ENCODE measurements around the gene ATM.

Gene ATM

GRCh38 chr11:108206969-108207682, 15.7 kb upstream of the ATM start:
- POLR2A ChIA-PET = interaction anchor here (0.8 kb wide), 1 partner anchor 16 kb away, joined by 3 read pairs; the partner anchor contains the start of genes ATM and NPAT
- CTCF ChIA-PET = no interaction called here
- no peaks in the 10 kb centered on the region for H3K4me1 ChIP-seq (ENCODE audit: control insufficient read depth, insufficient read depth, low read length)
- H3K9me3 ChIP-seq (ENCODE audit: control insufficient read depth, insufficient read depth, low read depth, low read length) = no peaks in the 10 kb centered on the region
- H3K4me3 ChIP-seq (ENCODE audit: low read depth, low read length) = no peak overlapping the region
- H3K36me3 ChIP-seq (ENCODE audit: control insufficient read depth in 2 of 2, insufficient read depth in 1 of 2, low read length in 2 of 2) = peaks cover 8 to 83% of the 10 kb centered on the region in 2 experiments; a peak in 2 of 3 replicates
- TF ChIP-seq ZNF837 (tag by site-specific recombination; IDR thresholded peaks at IDR 0.05) (no peak), SETDB1 (IDR thresholded peaks at IDR 0.05; ENCODE audit: insufficient read length, low read length) (peak; percentile 69), TRIM28 (IDR thresholded peaks at IDR 0.05; ENCODE audit: borderline replicate concordance, low read length) (peak; percentile 40; the same call in 1 of the 2 replicates)
- H3K27ac ChIP-seq (ENCODE audit: extremely low read depth, low read depth, low read length) = no peak overlapping the region

- no peaks in the 10 kb centered on the region for H3K4me1 ChIP-seq (ENCODE audit: control insufficient read depth, insufficient read depth, low read length)
- ChIA-PET CTCF (no interaction called here), POLR2A (no interaction called here)
- no peak for TF ChIP-seq ZNF391 (tag by site-specific recombination; IDR thresholded peaks at IDR 0.05; ENCODE audit: borderline replicate concordance, low read depth)
- no peak for TF ChIP-seq ZNF18 (tag by site-specific recombination; IDR thresholded peaks at IDR 0.05)
- no peak for TF ChIP-seq ZNF501 (tag by site-specific recombination; IDR thresholded peaks at IDR 0.05)
- TF ChIP-seq ZNF677 (tag by site-specific recombination; IDR thresholded peaks at IDR 0.05) = no peak
- no peak for TF ChIP-seq ZBTB10 (tag by site-specific recombination; IDR thresholded peaks at IDR 0.05)
- no peak for TF ChIP-seq ZNF26 (tag by site-specific recombination; IDR thresholded peaks at IDR 0.05)
- no peak for TF ChIP-seq ZSCAN16 (tag by site-specific recombination; IDR thresholded peaks at IDR 0.05)
- no peak for TF ChIP-seq ZBTB21 (tag by site-specific recombination; IDR thresholded peaks at IDR 0.05)
- no peak for TF ChIP-seq TRIM28 (IDR thresholded peaks at IDR 0.05; ENCODE audit: borderline replicate concordance, low read length)
- TF ChIP-seq ZNF707 (tag by site-specific recombination; IDR thresholded peaks at IDR 0.05) = no peak
- TF ChIP-seq ZNF112 (tag by site-specific recombination; IDR thresholded peaks at IDR 0.05) = no peak
- no peak for TF ChIP-seq ZNF398 (tag by site-specific recombination; IDR thresholded peaks at IDR 0.05)
- TF ChIP-seq ZNF24 (tag by site-specific recombination; IDR thresholded peaks at IDR 0.05) = no peak
- no peak overlapping the region for H3K27ac ChIP-seq (ENCODE audit: extremely low read depth, low read depth, low read length)
- H3K4me3 ChIP-seq (ENCODE audit: low read depth, low read length) = no peak overlapping the region
- no peaks in the 10 kb centered on the region for H3K9me3 ChIP-seq (ENCODE audit: control insufficient read depth, insufficient read depth, low read depth, low read length)
- H3K36me3 ChIP-seq (ENCODE audit: control insufficient read depth in 2 of 2, insufficient read depth in 1 of 2, low read length in 2 of 2) = peaks cover 8 to 87% of the 10 kb centered on the region in 2 experiments; a peak in 2 of 3 replicates
Measured at GRCh38 chr11:108207683-108208060, 15.2 kb upstream of the ATM start.
